HG03521 (cell line): ENCODE data around the gene KLK2.

Experiments
- ATAC-seq: cut with Tn5 transposase; IDR thresholded peaks from one replicate; pipeline ENCODE4 v1.9.1; 2021; ENCODE audit warnings: mild to moderate bottlenecking, moderate library complexity; ENCODE audit not compliant: unreplicated experiment

Gene KLK2

GRCh38 chr19:50844296-50844935 is 28.8 kb upstream of the KLK2 start:
- no peak for ATAC-seq

- ATAC-seq = no peak
Observed at GRCh38 chr19:50850738-50851137, 22.5 kb upstream of the KLK2 start.

GRCh38 chr19:50851620-50852019 is 21.6 kb upstream of the KLK2 start:
- ATAC-seq = no peak

GRCh38 chr19:50854636-50855410 is 18.4 kb upstream of the KLK2 start, which contains the start of gene KLK3:
TSS of gene KLK3 (plus strand) at chr19:50854915. CDS start at chr19:50854956, 41 bp downstream.
- no peak for ATAC-seq

GRCh38 chr19:50857366-50857765 is 15.9 kb upstream of the KLK2 start:
- no peak for ATAC-seq

GRCh38 chr19:50858886-50859285 is 14.4 kb upstream of the KLK2 start:
- ATAC-seq = no peak

- ATAC-seq = no peak
Observed at GRCh38 chr19:50859849-50860248, 13.4 kb upstream of the KLK2 start.

- no peak for ATAC-seq
Observed at GRCh38 chr19:50861010-50861409, 12.2 kb upstream of the KLK2 start.

- no peak for ATAC-seq
Observed at GRCh38 chr19:50861496-50862286, 11.5 kb upstream of the KLK2 start.

- ATAC-seq = no peak
Observed at GRCh38 chr19:50869479-50869878, 3.8 kb upstream of the KLK2 start.

- ATAC-seq = no peak
Observed at GRCh38 chr19:50870417-50871089, 2.7 kb upstream of the KLK2 start.

GRCh38 chr19:50874211-50874610 is 972 bp downstream of the KLK2 start:
- no peak for ATAC-seq

GRCh38 chr19:50875795-50876422 is 2.7 kb downstream of the KLK2 start:
- ATAC-seq = no peak

GRCh38 chr19:50876456-50876855 is 3.2 kb downstream of the KLK2 start:
- ATAC-seq = no peak

GRCh38 chr19:50877338-50877737 is 4.1 kb downstream of the KLK2 start:
- no peak for ATAC-seq

- ATAC-seq = no peak
Observed at GRCh38 chr19:50878851-50879250, 5.6 kb downstream of the KLK2 start.

- no peak for ATAC-seq
Observed at GRCh38 chr19:50880241-50880640, 7.0 kb downstream of the KLK2 start.

- no peak for ATAC-seq
Observed at GRCh38 chr19:50882188-50882587, 8.9 kb downstream of the KLK2 start.

GRCh38 chr19:50889638-50890037 is 16.4 kb downstream of the KLK2 start:
- ATAC-seq = no peak

GRCh38 chr19:50890422-50891252 is 17.4 kb downstream of the KLK2 start:
- ATAC-seq = no peak
